ENCODE results near the gene JMJD8.
"Not testable (repeated sequence)": the region's sequence is repeated elsewhere in the genome, so short reads cannot be mapped to it uniquely, and the experiment has no call there.

JMJD8 gene

DNA sequence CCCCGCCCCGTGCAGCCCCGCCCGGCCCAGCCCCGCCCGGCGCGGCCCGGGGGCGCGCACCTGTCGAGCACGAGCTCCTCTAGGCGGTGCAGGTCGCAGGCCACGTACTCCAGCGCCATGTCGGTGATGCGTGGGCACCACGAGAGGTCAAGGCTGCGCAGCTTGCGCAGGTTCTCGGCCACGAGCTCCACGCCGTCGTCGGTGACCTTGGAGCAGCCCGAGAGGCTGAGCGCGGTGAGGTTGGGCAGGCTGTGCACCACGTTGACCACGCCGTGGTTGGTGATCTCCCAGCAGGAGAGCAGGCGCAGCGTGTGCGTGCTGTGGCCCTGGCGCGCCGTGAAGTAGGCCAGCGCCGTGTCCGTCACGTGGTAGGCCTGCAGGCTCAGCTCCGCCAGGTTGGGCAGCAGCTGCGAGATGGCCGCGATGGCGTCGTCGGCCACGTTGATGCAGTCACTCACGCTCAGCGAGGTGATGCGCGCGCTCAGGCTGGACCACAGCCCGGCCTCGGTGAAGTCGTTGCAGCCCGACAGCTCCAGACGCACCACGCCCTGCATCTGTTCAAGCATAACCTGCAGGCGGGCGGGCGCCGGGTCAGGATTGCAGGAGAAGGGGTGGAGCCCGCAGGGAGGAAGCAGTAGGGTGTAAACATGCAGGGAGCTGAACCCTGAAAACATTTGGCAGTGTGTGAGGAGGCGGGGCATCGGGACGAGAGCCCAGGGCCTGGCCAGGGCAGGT, 11.4 kb upstream of the JMJD8 start:
- DNase-seq (ENCODE audit: low read depth, low spot score) = peak; percentile 28
- peak overlapping the region; percentile 63 for H3K4me3 ChIP-seq (ENCODE audit: low read length)

DNA sequence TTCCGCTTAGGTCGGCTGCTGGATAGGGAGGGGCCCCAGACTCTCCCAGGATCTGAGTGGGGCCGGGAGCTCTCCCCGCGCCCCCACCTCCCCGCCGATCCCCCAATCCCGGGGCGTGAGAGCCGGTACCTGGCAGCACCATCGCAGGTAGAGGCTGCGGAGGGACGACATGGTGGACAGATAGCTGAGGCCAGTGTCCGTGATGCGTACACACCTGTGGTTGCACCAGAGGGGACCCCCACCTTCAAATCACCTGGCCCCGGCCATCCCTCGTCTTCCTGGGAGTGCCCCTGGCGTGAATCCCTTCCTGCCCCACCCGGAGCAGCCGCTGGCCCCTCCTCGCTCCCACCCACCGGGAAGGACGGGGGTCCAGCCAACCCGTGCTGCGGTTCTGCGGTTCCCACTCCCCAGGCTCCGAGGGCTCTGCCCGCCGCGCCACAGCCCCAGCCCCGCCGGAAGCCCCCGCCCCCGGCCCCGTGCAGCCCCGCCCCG, 10.8 kb upstream of the JMJD8 start:
- peak overlapping the region; percentile 63 for H3K4me3 ChIP-seq (ENCODE audit: low read length)
- no peak for DNase-seq (ENCODE audit: low read depth, low spot score)

DNA sequence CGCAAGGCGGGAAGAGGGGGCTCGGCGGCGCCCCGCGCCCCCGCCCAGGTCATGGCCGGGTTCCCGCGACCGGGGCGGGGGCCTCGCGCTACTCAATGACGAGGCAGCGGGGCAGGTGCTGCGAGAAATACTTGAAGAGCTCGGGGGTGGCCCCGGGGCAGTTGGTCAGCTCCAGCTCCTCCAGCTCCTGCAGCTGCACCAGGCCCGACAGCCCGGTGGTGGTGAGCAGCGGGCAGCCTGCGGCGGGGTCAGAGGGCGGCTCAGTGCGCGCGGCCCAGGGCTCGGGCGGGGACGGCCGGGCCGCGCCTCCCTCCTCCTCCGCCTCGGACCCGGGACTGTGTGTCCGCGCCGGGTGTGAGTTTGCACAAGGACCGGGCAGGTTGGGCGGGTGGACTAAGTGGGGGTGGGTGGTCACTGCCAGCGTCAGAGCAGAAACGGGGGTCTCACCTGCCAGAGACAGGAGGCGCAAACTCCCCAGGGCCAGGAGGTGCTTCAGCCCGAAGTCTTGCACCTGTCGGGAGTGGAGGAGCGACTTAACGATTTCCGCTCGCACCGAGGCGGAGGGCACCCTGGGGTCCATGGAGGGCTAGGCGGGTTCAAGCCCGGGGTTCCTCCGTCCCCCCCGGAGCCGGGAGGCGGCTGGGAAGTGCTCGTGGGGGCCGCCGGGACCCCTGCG, 10.2 kb upstream of the JMJD8 start:
- peak overlapping the region; percentile 63 for H3K4me3 ChIP-seq (ENCODE audit: low read length)

DNA sequence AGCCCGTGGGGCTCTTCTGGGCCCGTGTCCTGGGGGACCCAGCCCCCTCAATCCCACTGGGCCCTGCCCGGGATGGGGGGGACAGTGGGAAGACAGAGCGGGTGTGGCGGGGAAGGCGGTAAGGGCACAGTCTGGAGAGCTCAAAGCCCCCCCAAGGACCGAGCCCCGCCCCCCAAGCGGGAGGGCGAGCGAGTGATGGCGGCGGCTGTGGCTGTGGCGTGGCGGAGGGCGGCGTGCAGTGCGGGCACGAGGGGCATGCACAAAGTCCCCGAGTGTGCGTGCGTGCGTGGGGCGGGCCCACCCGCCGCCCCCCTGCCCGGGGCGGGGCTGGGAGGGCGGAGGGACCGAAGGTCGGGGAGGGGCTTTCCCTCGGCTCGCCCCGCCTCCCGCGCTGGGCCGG, 9.6 kb upstream of the JMJD8 start:
- no peak overlapping the region for H3K4me3 ChIP-seq (ENCODE audit: low read length)
- DNase-seq (ENCODE audit: low read depth, low spot score) = no peak

More for the DNA sequence above, 10.2 kb upstream of the JMJD8 start:
- DNase-seq (ENCODE audit: low read depth, low spot score) = no peak

DNA sequence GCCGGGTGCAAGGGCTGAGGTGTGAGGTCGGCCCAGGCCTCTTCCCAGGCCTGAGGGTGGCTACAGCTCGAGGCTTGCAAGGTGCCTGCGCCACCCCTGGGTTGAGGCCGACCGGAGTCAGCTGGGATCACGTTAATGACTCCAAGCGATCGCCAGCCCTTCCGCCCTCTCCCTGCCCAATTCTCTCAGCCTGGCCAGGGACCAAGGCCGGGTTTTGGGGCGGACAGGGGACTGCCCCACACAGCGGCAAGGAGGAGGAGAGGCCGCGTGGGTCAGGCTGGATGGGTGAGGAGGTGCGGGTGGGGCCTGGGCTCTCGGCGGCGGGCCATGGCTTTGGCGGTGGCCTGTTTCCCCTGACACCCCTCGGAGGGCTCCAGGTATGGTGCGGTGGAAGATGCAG, 9.2 kb upstream of the JMJD8 start:
- H3K4me3 ChIP-seq (ENCODE audit: low read length) = no peak overlapping the region
- no peak for DNase-seq (ENCODE audit: low read depth, low spot score)

DNA sequence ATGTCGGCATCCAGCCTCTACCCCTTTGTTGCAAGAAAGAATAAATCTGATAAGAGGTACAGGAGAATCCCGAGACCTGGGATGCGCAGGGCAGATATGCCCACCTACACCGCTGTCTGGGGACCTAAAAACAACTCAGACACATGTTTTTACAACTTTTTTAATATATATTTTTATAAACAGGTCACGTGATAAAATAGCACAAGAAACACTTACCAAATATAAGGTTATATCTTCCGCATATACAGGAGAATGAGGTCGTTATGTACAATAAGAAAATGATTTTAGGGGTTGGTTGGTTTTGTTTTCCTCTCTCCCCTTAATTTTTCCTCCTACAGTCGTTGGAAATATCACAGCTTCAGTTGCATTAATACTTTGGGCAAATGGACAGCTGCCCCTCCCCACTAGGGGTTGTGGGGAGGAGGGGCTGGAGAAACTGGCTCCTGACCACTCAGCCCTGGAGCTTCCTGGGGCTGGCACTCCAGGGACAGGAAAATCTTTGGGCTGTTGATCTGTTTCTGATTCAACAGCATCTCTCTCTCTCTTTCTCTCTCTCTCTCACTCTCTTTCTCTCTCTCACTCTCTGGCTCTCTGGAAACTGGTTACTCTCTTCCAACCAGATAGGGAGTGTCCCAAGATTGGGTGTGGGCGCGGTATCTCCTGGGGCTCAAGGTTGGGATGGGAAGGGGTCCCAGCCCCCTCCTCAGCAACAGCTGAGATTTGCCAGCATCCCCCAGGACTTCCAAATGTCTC, 8.4 kb upstream of the JMJD8 start:
- no peak for DNase-seq (ENCODE audit: low read depth, low spot score)

DNA sequence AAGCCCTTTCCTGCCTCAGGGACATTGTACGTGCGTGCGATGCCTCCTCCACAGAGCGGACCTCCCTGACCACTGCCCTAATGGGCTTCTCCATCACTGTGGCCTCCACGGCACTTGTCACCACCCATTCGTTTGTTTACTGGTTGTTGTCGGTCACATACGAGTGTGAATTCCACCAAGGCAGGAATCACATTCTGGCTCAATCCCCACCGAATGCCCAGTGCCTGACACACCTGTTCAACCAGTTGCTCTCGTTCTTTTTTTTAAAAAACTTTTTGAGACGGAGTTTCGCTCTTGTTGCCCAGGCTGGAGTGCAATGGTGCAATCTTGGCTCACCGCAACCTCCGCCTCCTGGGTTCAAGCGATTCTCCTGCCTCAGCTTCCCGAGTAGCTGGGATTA, 7.1 kb upstream of the JMJD8 start:
- not testable (repeated sequence) for H3K4me3 ChIP-seq (ENCODE audit: low read length); DNase-seq (ENCODE audit: low read depth, low spot score)

More for the DNA sequence above, 8.4 kb upstream of the JMJD8 start:
- no peak overlapping the region for H3K4me3 ChIP-seq (ENCODE audit: low read length)

DNA sequence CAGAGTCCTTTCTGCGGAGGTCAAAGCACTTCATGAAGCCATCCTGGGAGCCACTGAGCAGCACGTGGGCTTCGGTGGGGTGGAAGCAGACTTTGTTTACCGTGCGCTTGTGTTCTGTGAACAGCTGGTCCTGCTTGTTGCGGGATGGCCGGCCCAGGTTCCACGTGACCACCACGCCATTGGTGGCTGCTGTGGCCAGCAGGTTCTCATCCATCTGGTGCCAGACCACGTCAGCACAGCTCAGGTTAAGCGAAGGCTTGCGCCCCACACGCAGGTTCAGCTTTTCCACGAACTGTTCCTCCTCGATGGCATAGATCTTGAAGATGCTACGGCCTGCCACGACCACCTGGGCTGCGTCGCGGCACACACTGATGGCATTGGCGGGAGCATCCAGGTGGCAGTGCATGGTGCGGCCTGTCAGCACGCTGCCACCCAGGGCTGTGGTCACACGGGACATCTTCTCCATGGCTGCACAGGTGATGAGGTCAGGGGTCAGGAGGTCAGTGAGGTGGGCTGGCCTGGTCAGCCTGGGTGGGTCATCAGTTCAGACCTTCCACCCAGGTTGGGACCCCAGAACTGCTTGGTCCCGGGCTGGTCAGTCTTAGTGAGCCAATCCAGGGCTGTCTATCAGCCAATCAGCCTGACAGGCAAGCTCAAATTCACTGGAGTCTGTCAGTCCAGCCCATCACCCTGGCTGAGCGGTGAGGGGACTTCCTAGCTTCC, 5.2 kb upstream of the JMJD8 start:
- peak overlapping the region; percentile 91 for H3K4me3 ChIP-seq (ENCODE audit: low read length)
- DNase-seq (ENCODE audit: low read depth, low spot score) = no peak

DNA sequence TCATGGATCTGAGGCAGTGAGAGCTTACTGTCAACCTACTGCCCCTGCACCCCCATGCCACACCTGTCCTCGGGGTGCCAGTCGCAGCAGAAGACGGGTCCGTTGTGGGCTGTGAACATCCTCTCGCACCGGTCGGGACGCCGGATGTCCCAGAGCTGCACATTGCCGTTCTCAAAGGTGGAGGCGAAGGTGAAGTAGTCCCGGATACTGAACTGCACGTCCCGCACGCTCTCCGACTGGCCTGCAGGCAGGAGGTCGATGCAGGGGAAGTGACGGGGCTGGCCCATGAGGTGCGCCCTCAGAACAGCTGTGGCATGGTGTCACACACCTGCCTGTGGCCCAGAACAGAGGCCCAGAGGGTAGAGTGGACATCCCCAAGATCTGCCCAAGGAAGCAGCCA, 3.4 kb upstream of the JMJD8 start:
- no peak for DNase-seq (ENCODE audit: low read depth, low spot score)
- no peak overlapping the region for H3K4me3 ChIP-seq (ENCODE audit: low read length)

DNA sequence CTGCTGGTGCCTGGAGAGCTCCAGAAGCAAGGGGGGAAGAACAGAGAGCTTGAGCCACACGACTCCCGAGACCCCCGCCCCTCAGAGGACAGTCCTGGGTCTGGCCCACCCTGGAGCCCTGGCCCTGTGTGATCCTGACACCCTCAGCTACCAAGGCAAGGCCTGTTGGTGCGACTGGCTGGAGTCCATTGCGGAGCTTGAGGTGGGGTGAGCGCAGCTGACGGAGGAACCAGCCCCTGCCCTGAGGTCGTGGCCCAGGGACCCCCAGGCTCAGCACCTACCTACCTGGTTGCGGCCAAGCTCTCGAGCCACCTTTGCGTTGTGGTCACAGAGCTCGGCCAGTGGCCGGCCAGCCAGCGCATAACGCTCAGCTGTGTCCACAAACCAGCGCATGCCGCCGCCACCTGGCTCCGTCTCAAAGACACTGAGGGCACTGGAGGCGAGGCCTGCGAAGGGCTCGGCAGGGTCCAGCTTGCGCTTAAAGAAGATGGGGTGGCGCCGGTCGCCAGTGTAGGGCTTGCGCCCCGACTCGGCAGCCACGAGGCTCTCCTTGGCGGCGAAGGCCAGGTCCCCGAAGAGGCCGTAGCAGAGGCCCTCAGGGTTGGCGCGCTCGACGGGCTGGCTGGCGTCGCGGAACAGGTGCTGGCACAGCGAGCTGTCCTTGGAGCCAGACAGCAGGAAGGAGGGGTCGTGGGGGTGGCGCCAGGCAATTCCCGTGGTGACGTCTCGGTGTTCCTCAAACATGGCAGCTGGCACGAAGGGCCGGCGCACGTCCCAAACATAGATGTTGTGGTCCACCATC, 2.5 kb upstream of the JMJD8 start:
- no peak overlapping the region for H3K4me3 ChIP-seq (ENCODE audit: low read length)
- DNase-seq (ENCODE audit: low read depth, low spot score) = no peak

DNA sequence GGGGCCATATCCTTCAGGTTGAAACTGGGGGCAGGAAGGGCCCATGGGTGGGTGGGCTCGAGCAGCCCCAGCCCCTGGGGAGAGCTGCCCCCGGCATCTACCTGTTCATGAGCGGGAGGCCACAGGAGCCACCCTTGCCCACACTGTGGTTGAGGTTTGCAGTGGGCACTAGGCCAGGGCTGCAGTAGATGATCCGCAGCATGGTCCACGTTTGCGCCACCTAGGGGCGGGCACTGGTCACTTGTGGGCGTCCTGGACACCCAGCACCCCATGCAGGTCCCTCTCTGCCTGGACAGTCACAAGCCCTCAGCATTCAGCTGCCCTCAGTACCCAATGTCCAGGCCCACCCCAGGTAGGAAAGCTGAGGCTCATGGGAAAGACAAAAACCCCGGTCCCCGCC, 1.8 kb upstream of the JMJD8 start:
- DNase-seq (ENCODE audit: low read depth, low spot score) = no peak

DNA sequence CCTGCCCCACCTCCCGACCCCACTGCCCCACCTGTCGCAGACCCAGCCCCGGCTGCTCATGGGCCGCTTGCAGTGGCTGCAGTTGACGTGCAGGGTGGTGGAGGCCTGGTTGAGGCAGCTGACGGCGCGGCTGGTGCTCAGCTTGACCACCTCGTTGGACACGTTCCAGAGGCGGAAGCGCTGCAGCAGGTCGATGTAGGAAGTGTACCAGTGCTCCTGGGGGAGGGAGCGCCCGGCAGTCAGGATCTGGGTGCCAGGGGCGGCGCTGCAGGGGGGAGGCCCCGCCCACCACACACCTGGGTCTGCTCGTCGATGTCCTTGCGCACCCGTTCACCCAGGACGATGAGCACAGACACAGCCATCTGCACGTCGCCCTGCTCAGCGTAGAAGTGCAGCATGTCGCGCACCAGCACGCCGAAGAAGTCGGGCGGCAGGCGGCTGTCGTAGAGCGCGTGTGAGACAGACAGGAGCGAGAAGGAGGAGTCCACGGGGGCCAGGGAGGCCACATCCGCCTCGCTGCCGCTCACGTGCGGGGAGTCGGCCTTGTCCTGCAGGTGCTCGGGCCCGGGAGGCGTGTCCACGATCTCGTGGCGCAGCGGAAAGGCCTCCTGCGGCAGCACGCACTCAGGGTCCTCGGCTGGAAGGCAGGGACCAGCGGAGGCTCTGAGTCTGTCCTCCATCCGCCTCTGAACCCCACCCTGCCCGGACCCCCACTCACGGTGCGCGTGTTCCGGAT, 995 bp upstream of the JMJD8 start:
- no peak for DNase-seq (ENCODE audit: low read depth, low spot score)
- H3K4me3 ChIP-seq (ENCODE audit: low read length) = no peak overlapping the region

More for the DNA sequence above, 1.8 kb upstream of the JMJD8 start:
- no peak overlapping the region for H3K4me3 ChIP-seq (ENCODE audit: low read length)

DNA sequence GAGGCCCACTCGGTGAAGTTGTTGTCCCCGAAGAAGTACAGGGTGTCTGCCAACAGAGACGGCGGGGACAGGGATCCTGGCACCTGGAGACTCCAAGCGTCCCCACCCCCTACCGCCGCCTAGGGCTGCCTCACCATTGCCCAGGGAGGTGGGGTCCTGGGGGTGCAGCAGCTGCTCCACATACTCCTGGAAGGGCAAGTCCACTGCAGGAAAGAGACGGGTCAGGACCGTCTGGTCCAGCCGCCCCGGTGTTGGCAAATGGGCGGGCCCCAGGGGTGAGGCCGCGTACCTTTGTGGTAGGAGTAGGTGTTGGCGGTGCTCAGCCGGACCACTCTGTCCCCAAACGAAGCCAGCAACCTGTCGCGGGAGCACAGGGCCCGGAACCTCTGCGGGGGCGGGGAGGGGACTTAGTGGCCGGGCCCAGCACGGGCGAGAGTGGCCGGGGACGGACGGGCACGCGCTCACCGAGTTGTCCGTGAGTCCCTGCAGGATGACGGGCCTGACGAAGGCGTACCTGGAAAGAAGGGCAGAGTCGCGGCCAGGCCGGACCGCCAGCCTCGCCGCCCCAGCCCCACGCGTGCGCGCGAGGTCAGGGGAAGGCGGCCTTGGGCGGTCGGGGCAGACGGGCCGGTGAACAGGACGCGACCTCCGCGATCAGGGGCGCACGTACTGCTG, 601 bp downstream of the JMJD8 start:
- no peak for DNase-seq (ENCODE audit: low read depth, low spot score)
- peak overlapping the region; percentile 57 for H3K4me3 ChIP-seq (ENCODE audit: low read length)

DNA sequence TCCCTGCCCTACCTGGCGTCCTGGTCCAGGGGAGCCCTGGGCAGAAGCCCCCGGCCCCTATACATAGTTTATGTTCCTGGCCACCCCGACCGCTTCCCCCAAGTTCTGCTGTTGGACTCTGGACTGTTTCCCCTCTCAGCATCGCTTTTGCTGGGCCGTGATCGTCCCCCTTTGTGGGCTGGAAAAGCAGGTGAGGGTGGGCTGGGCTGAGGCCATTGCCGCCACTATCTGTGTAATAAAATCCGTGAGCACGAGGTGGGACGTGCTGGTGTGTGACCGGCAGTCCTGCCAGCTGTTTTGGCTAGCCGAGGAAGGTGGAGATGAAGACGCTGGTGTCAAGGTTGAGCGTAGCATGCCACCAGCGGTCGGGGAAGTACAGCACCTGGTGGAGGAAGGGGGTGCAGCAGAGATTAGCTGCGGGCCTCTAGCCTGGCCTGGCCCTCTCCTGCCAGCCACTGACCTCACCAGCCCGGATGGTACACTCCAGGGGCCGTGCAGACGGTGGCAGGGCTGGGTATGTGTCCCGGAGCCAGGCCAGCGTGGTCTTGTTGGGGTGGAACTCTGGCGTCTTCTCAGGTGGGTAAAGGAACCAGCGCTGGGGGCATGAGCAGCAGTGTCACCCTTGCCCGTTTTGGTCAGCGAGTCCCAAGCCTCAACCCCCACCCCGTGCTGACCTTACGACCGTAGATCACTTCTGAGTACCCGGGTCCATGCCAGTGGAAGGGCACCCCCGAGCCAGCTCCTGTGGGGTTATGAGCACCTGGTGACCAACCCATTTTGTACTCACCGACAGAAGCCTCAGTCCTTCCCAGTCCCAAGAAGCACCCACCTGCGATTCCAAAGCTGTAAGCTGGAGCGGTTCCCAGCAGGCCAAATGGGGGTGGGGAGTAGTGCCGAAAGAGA, 1.4 kb downstream of the JMJD8 start:
- H3K4me3 ChIP-seq (ENCODE audit: low read length) = peak overlapping the region; percentile 57
- no peak for DNase-seq (ENCODE audit: low read depth, low spot score)

DNA sequence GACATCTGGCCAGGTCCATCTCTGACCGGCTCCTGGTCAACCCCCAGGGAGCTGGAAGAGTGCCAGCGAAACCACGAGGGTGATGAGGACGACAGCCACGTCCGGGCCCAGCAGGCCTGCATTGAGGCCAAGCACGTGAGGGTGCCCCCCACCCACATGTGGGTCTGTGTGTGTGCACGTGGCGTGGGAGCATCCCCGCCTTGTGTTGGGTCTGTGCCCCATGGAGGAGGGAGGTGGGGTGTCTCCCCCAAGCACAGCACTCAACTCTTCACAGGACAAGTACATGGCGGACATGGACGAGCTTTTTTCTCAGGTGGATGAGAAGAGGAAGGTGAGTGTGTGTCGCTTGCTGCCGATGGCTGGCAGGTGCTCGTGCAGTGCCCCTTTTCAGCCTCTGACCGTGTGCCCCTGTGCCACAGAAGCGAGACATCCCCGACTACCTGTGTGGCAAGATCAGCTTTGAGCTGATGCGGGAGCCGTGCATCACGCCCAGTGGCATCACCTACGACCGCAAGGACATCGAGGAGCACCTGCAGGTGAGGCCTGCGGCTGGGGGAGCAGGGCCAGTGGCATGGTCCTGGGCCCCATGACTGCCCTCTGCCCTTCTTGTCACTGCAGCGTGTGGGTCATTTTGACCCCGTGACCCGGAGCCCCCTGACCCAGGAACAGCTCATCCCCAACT, 2.2 kb downstream of the JMJD8 start:
- no peak for DNase-seq (ENCODE audit: low read depth, low spot score)
- no peak overlapping the region for H3K4me3 ChIP-seq (ENCODE audit: low read length)

All from Jurkat, Clone E6-1 (cell line).